Caco-2 (cell line): ENCODE measurements around the gene ZIC2. TPM values are rescaled to one million over a fixed set of nuclear protein-coding genes. Genes with fewer than 3 reads are reported as not detected.
"Not testable (repeated sequence)": the region's sequence is repeated elsewhere in the genome, so short reads cannot be mapped to it uniquely, and the experiment has no call there.

Source experiments
- BruUV-seq: library from RNA; stranded (reverse); fragments of 400-500 nt; replicated peaks from 2 replicates; lab custom pipeline; 2021; lab: Mats Ljungman, UMichigan
- CTCF ChIA-PET: fragments of 300-600 bp; sonication (Branson Sonifier 250); formaldehyde crosslinking; loops from one replicate; lab custom pipeline; 2022; ENCODE audit warnings: antibody characterized with exemption; lab: Charles Lee
- POLR2A ChIA-PET: fragments of 300-600 bp; sonication (Branson Sonifier 250); formaldehyde crosslinking; loops from one replicate; lab custom pipeline; 2022; ENCODE audit warnings: antibody characterized with exemption; lab: Charles Lee
- DNase-seq, 2 experiments: peaks; one replicate each; pipeline versions ENCODE4 v3.0.0 to v3.0.0-alpha.2; 2020 to 2022
- H3K27me3 ChIP-seq: replicated peaks from 2 replicates; pipeline ENCODE4 v1.6.0; 2011; ENCODE audit warnings: low read length; ENCODE audit not compliant: control insufficient read depth, insufficient read depth
- H3K36me3 ChIP-seq: 2 replicates; pipeline ENCODE4 v1.5.1; 2011; ENCODE audit warnings: low read length; ENCODE audit not compliant: control insufficient read depth, insufficient read depth
- H3K4me1 ChIP-seq: fragments of 250-450 bp; sonication (Bioruptor Pico); 2 replicates; pipeline ENCODE4 v1.5.1; 2020; ENCODE audit warnings: mild to moderate bottlenecking
- H3K4me3 ChIP-seq: 2 replicates; pipeline ENCODE4 v1.5.1; 2011; ENCODE audit warnings: low read depth, mild to moderate bottlenecking, control low read depth, low read length
- H3K9me3 ChIP-seq: fragments of 250-450 bp; sonication (Bioruptor Pico); 2 replicates; pipeline ENCODE4 v1.5.1; 2020; ENCODE audit warnings: mild to moderate bottlenecking, moderate library complexity
- H3K27ac Mint-ChIP-seq: one replicate; pipeline ENCODE4 v1.8.0; 2022; ENCODE audit warnings: mixed read lengths; ENCODE audit not compliant: unreplicated experiment
- H3K27me3 Mint-ChIP-seq: one replicate; pipeline ENCODE4 v1.8.0; 2022; ENCODE audit warnings: mixed read lengths; ENCODE audit not compliant: insufficient read depth, unreplicated experiment
- H3K36me3 Mint-ChIP-seq: one replicate; pipeline ENCODE4 v1.8.0; 2022; ENCODE audit warnings: mild to moderate bottlenecking, mixed read lengths; ENCODE audit not compliant: insufficient read depth, unreplicated experiment
- H3K4me1 Mint-ChIP-seq: one replicate; pipeline ENCODE4 v1.8.0; 2022; ENCODE audit warnings: low read depth, mixed read lengths; ENCODE audit not compliant: unreplicated experiment
- H3K4me3 Mint-ChIP-seq: one replicate; pipeline ENCODE4 v1.8.0; 2022; ENCODE audit warnings: mild to moderate bottlenecking, moderate library complexity, mixed read lengths; ENCODE audit not compliant: unreplicated experiment
- H3K9me3 Mint-ChIP-seq: one replicate; pipeline ENCODE4 v1.8.0; 2022; ENCODE audit warnings: mixed read lengths; ENCODE audit not compliant: unreplicated experiment
- CTCF ChIP-seq, 2 experiments: fragments of 200-600 bp in 1 of 2; IDR thresholded peaks; 1 replicate in 1 of 2; 2 replicates in 1 of 2; pipeline versions ENCODE4 v1.5.1 to v1.8.0; 2011 to 2022; ENCODE audit warnings: antibody characterized with exemption in 1 of 2, control low read depth in 1 of 2, inconsistent platforms in 1 of 2, low read depth in 1 of 2, low read length in 1 of 2, mild to moderate bottlenecking in 1 of 2, moderate library complexity in 1 of 2; ENCODE audit not compliant: insufficient read depth in 1 of 2, severe bottlenecking in 1 of 2, unreplicated experiment in 1 of 2
- intact Hi-C: fragments of 100-400 bp; cut with micrococcal nuclease; formaldehyde crosslinking; loops from one replicate; pipeline ENCODE4 v1.10.0; 2022; ENCODE audit not compliant: unreplicated experiment
- total RNA-seq: library from RNA; stranded (reverse); gene quantifications from 2 replicates; pipeline ENCODE4 v1.2.3, GENCODE V29; 2022

Gene ZIC2
- total RNA-seq, 1 experiment from 2014 or later = 1.3 TPM

- no peak overlapping the region for H3K27ac Mint-ChIP-seq
- BruUV-seq = no TSS peak
- H3K9me3 ChIP-seq = no peaks in the 10 kb centered on the region
- peaks cover 3% of the 10 kb centered on the region for H3K27me3 Mint-ChIP-seq
- H3K36me3 ChIP-seq = no peaks in the 10 kb centered on the region
- H3K27me3 ChIP-seq = no peaks in the 10 kb centered on the region
- H3K9me3 Mint-ChIP-seq = no peaks in the 10 kb centered on the region
- H3K4me3 ChIP-seq = no peak overlapping the region
- intact Hi-C loops = no loop called here
- H3K36me3 Mint-ChIP-seq = no peaks in the 10 kb centered on the region
- no peak overlapping the region for H3K4me3 Mint-ChIP-seq
- ChIA-PET CTCF (no interaction called here), POLR2A (no interaction called here)
- H3K4me1 Mint-ChIP-seq = peaks cover 7% of the 10 kb centered on the region
- peaks cover 5% of the 10 kb centered on the region; the same call in 1 of the 2 replicates for H3K4me1 ChIP-seq
- no peak for DNase-seq
- no peak for TF ChIP-seq CTCF (IDR thresholded peaks at IDR 0.05; ENCODE audit: insufficient read depth in 1 of 2, low read depth in 1 of 2, low read length in 1 of 2, severe bottlenecking in 1 of 2, unreplicated experiment in 1 of 2)
Observed at GRCh38 chr13:99944102-99944501, 37.5 kb upstream of the ZIC2 start.

- H3K9me3 Mint-ChIP-seq = no peaks in the 10 kb centered on the region
- POLR2A ChIA-PET = no interaction called here
- H3K4me1 Mint-ChIP-seq = peaks cover 7% of the 10 kb centered on the region
- BruUV-seq = no TSS peak
- H3K36me3 Mint-ChIP-seq = no peaks in the 10 kb centered on the region
- H3K4me3 Mint-ChIP-seq = no peak overlapping the region
- no peak overlapping the region for H3K27ac Mint-ChIP-seq
- CTCF ChIA-PET = no interaction called here
- intact Hi-C loops = no loop called here
- Histone ChIP-seq H3K4me3 (no peak overlapping the region), H3K27me3 (no peaks in the 10 kb centered on the region), H3K4me1 (peaks cover 5% of the 10 kb centered on the region; the same call in 1 of the 2 replicates), H3K36me3 (no peaks in the 10 kb centered on the region), H3K9me3 (no peaks in the 10 kb centered on the region)
- TF ChIP-seq CTCF (IDR thresholded peaks at IDR 0.05; ENCODE audit: insufficient read depth in 1 of 2, low read depth in 1 of 2, low read length in 1 of 2, severe bottlenecking in 1 of 2, unreplicated experiment in 1 of 2) = no peak
- H3K27me3 Mint-ChIP-seq = peaks cover 6% of the 10 kb centered on the region
- DNase-seq = no peak
Observed at GRCh38 chr13:99944606-99945005, 37.0 kb upstream of the ZIC2 start.

GRCh38 chr13:99945515-99945914 lies 36.1 kb upstream of the ZIC2 start:
- H3K9me3 ChIP-seq, POLR2A ChIA-PET, CTCF ChIA-PET, DNase-seq, H3K4me1 Mint-ChIP-seq, H3K27me3 Mint-ChIP-seq, H3K36me3 ChIP-seq, H3K4me3 Mint-ChIP-seq, intact Hi-C loops, H3K9me3 Mint-ChIP-seq, BruUV-seq, H3K4me3 ChIP-seq, H3K27ac Mint-ChIP-seq, H3K36me3 Mint-ChIP-seq, H3K27me3 ChIP-seq, H3K4me1 ChIP-seq: not testable (repeated sequence)

GRCh38 chr13:99947666-99948065 lies 33.9 kb upstream of the ZIC2 start:
- POLR2A ChIA-PET = no interaction called here
- no peak overlapping the region for H3K4me3 Mint-ChIP-seq

More at GRCh38 chr13:99947666-99948065, 33.9 kb upstream of the ZIC2 start:
- no peak for DNase-seq
- Histone ChIP-seq H3K36me3 (no peaks in the 10 kb centered on the region), H3K9me3 (no peaks in the 10 kb centered on the region), H3K27me3 (no peaks in the 10 kb centered on the region), H3K4me1 (no peaks in the 10 kb centered on the region), H3K4me3 (no peak overlapping the region)
- no TSS peak for BruUV-seq
- Mint-ChIP-seq H3K27ac (no peak overlapping the region), H3K27me3 (peaks cover 8% of the 10 kb centered on the region), H3K4me1 (no peaks in the 10 kb centered on the region), H3K36me3 (no peaks in the 10 kb centered on the region), H3K9me3 (no peaks in the 10 kb centered on the region)
- TF ChIP-seq CTCF (IDR thresholded peaks at IDR 0.05; ENCODE audit: insufficient read depth in 1 of 2, low read depth in 1 of 2, low read length in 1 of 2, severe bottlenecking in 1 of 2, unreplicated experiment in 1 of 2) = no peak
- CTCF ChIA-PET = no interaction called here
- intact Hi-C loops = no loop called here
